WERI-Rb-1 (cell line): Measurements from ENCODE around the gene NECAP2.
"Not testable (repeated sequence)": the region's sequence is repeated elsewhere in the genome, so short reads cannot be mapped to it uniquely, and the experiment has no call there.

Source experiments
- DNase-seq: peaks from one replicate; pipeline ENCODE4 v3.0.0-alpha.2; 2020
- H3K27ac ChIP-seq: fragments of 250-450 bp; sonication (Bioruptor Pico); 2 replicates; pipeline ENCODE4 v1.5.1; 2020; ENCODE audit warnings: mild to moderate bottlenecking, moderate library complexity
- H3K27me3 ChIP-seq: fragments of 250-450 bp; sonication (Bioruptor Pico); 2 replicates; pipeline ENCODE4 v1.5.1; 2021; ENCODE audit warnings: mild to moderate bottlenecking, low read depth, moderate library complexity; ENCODE audit not compliant: insufficient read depth, severe bottlenecking
- H3K36me3 ChIP-seq: fragments of 250-450 bp; sonication (Bioruptor Pico); 2 replicates; pipeline ENCODE4 v1.5.1; 2020; ENCODE audit warnings: mild to moderate bottlenecking, moderate library complexity
- H3K4me3 ChIP-seq: 2 replicates; pipeline ENCODE4 v1.5.1; 2011; ENCODE audit warnings: low read depth, mild to moderate bottlenecking, control low read depth, low read length
- H3K9me3 ChIP-seq: fragments of 250-450 bp; sonication (Bioruptor Pico); 2 replicates; pipeline ENCODE4 v1.5.1; 2021; ENCODE audit warnings: mild to moderate bottlenecking, moderate library complexity; ENCODE audit not compliant: severe bottlenecking
- CTCF ChIP-seq: IDR thresholded peaks from 2 replicates; pipeline ENCODE4 v1.5.1; 2011; ENCODE audit warnings: low read depth, mild to moderate bottlenecking, control low read depth, inconsistent platforms, low read length

The NECAP2 gene

DNA sequence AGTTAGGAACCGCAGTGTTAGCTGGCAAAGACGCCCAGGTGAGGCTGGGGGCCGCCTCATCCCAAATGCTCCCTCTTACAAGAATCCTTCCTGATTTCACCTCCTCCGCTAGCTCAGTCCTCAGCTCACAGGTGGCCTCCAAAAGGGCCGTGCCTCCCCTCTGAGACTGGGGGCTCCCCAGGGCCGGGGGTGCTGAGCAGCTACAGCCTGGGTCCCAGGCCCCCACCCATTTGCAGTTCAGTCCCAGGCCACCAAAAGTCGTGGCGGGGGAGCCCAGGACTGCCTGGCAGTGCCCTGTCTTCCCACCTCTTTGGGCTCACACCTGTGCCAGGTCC lies 43.9 kb downstream of the NECAP2 start:
- H3K27me3 ChIP-seq = no peaks in the 10 kb centered on the region
- DNase-seq = no peak
- TF ChIP-seq CTCF = no peak
- no peaks in the 10 kb centered on the region for H3K9me3 ChIP-seq
- H3K27ac ChIP-seq = no peak overlapping the region
- no peak overlapping the region for H3K4me3 ChIP-seq
- H3K36me3 ChIP-seq = peaks cover 11% of the 10 kb centered on the region

- Histone ChIP-seq H3K27ac (no peak overlapping the region), H3K36me3 (peaks cover 7% of the 10 kb centered on the region), H3K27me3 (no peaks in the 10 kb centered on the region), H3K9me3 (no peaks in the 10 kb centered on the region), H3K4me3 (no peak overlapping the region)
- TF ChIP-seq CTCF = no peak
- no peak for DNase-seq
These were observed 44.4 kb downstream of the NECAP2 start for GRCh38 chr1:16484931-16485330.

DNA sequence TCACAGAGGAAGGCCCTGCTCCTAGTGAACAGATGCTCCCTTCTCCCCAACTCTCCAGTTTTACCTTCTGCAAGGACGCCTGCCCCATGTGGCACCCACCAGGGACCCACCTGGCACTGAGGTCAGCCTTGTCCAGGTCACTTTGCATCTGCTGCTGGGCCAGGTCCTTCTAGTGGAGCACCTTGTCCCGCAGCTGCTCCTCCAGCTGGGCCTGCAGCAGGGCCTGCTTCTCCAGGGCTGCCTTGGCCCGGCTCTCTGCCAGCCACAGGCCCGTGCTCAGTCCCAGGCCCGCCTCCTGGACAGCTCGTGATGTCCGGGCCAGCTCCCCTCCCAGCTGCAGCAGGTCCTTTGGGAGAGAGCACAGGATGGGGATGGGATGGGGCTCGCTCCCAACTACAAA lies 45.8 kb downstream of the NECAP2 start:
- not testable (repeated sequence) for H3K9me3 ChIP-seq, H3K27ac ChIP-seq, H3K4me3 ChIP-seq, H3K36me3 ChIP-seq, DNase-seq, H3K27me3 ChIP-seq

GRCh38 chr1:16487011-16487410 lies 46.5 kb downstream of the NECAP2 start:
- H3K27me3 ChIP-seq, H3K36me3 ChIP-seq, H3K4me3 ChIP-seq, DNase-seq, H3K27ac ChIP-seq, H3K9me3 ChIP-seq: not testable (repeated sequence)

DNA sequence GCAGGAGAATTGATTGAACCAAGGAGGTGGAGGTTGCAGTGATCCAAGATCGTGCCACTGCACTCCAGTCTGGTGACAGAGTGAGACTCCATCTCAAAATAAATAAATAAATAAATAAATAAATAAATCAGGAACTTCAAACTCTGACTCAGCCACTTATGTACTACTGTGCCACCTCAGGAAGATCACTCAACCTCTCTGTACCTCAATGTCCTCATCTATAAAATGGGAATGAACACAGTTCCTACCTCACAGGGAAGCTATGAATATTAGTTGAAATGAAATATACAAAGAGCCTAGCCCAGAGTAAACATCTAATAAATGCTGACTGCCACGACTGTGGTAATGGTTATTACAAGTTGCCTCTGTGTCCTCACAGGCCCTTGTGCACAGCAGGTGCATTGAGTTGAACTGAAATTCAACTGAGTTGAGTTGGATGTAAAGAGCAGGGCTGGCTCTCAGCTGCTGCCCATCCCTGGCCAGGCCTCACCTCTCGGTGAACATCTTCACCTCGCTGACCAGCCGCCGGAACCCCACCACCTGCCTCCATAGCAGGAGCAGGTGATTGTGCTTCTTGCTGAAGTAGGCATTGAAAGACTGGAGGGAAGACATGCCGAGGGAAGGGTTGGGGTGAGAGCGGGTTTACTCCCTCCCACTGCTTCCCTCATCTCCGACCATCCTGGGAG lies 48.8 kb downstream of the NECAP2 start:
- H3K36me3 ChIP-seq, H3K4me3 ChIP-seq: not testable (repeated sequence)

DNA sequence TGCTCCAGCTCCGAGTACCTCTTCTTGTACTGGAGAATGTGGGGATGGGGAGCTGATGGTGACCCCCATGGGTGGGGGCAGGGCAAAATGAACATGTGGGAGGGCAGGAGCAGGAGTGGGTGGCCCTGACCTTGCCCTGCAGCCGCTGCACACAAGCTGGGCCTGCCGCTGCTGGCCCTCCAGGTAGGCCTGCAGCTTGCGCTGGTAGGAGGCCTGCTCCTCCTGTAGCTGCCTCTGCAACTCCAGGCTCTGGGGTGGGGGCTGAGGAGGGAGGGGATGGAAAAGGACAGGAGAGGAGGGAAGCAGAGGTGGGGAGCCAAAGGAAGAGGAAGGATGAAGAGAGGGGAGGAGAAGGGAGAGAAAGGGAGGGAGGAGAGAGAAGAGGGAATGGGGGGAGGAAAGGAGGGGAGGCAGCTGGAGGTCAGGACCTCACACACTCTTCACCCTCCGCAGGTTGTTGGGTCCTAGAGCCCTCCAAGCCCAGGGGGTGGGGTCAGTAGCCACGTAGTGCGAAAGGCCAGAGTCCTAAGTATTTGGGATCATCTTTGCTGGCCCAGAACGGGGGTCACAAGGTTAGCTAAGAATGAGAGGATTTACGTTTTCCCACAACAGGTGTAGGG lies 50.6 kb downstream of the NECAP2 start:
- no peak for DNase-seq
- no peaks in the 10 kb centered on the region for H3K9me3 ChIP-seq
- peaks cover 4% of the 10 kb centered on the region; the same call in 1 of the 2 replicates for H3K36me3 ChIP-seq
- TF ChIP-seq CTCF = no peak
- H3K27ac ChIP-seq = no peak overlapping the region
- H3K27me3 ChIP-seq = no peaks in the 10 kb centered on the region
- H3K4me3 ChIP-seq = no peak overlapping the region

More for the DNA sequence above, 48.8 kb downstream of the NECAP2 start:
- DNase-seq, H3K9me3 ChIP-seq, H3K27me3 ChIP-seq, H3K27ac ChIP-seq: not testable (repeated sequence)

GRCh38 chr1:16492937-16493336 lies 52.4 kb downstream of the NECAP2 start:
- H3K9me3 ChIP-seq, H3K27me3 ChIP-seq, H3K4me3 ChIP-seq, H3K27ac ChIP-seq, DNase-seq, H3K36me3 ChIP-seq: not testable (repeated sequence)

- H3K27me3 ChIP-seq, DNase-seq, H3K36me3 ChIP-seq, H3K9me3 ChIP-seq, H3K4me3 ChIP-seq, H3K27ac ChIP-seq: not testable (repeated sequence)
These were observed 53.2 kb downstream of the NECAP2 start for GRCh38 chr1:16493731-16494130.

DNA sequence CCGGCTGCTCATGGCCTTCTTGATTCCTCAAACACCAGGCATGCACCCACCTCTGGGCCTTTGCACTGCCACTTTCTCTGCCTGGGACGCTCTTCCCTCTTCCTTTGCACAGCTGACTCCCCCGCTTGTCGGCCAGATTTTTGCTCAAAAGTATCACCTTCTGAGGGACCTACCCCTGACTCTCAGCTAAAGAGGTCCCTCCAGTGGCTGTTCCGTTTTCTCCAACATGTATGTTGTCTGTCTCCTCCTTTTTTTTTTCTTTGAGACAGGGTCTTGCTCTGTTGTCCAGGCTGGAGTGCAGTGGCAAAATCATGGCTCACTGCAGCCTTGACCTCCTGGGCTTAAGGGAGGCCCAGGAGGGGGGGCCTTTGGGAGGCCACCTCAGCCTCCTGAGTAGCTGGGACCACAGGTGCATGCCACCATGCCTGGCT lies 57.0 kb downstream of the NECAP2 start:
- not testable (repeated sequence) for H3K9me3 ChIP-seq, H3K36me3 ChIP-seq, H3K4me3 ChIP-seq, H3K27ac ChIP-seq, DNase-seq, H3K27me3 ChIP-seq

DNA sequence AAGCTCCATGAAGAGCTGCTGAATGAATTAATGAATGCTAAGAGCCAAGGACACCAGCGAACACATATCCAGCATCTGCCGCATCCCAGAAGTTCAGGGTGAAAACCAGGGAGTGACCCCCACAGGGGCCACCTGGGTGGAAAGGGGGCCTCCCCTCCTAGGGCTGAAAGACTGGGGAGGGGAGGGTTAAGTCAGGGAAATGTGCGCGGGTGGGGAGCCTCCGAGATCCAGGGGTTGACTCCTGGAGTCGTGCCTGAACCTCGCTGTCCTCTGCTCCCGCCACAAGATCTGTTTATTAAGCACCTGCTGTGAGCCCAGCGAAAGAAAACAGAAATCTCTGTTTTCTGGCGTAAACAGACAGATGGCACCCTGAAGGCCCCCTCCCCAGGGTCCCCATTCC lies 57.5 kb downstream of the NECAP2 start:
- not testable (repeated sequence) for DNase-seq, H3K27me3 ChIP-seq, H3K27ac ChIP-seq, H3K36me3 ChIP-seq, H3K9me3 ChIP-seq
- H3K4me3 ChIP-seq = peak overlapping the region; percentile 71
